ENCODE results near the gene RFX1. TPM values are rescaled to one million over a fixed set of nuclear protein-coding genes. Genes with fewer than 3 reads are reported as not detected.

Gene RFX1
- total and polyA plus RNA-seq, 2 experiments from 2014 or later: 1.7 to 2.5 TPM

DNA sequence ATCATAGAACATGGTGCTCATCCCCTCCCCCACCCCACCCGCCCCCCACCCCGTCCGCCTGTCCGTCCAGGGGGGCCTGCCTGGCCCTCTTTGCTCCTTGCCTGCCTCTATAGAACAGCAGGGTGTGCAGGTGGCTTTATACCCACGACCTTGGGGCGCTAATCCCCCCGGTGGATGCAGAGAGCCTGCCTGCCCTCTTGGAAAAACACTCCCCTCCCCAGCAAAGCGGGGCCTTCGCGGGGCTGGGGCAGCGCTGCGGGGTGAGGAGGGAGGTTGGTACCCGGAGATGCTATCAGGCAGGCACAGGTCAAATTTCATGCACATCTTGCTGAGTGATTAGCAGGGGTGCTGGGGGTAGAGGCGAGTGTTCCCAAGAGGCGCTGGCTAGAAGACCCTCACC, 21.9 kb downstream of the RFX1 start:
- H3K9me2 ChIP-seq (ENCODE audit: insufficient read depth): no peaks in the 10 kb centered on the region
- peaks cover 7% of the 10 kb centered on the region; the same call in 1 of the 2 replicates for H3K4me1 ChIP-seq (ENCODE audit: insufficient read depth)
- DNase-seq: no peak
- WGBS, 2 experiments (ENCODE audit: low coverage in 1 of 2, low lambda C conversion rate in 2 of 2, missing lambda C conversion rate in 2 of 2): 80 to 83% methylated on average over 11 to 15 of the region's 15 CpGs
- no peaks in the 10 kb centered on the region for H3K79me2 ChIP-seq (ENCODE audit: insufficient read depth)
- in situ Hi-C loops (cut with MboI): no loop called here
- H3K27ac ChIP-seq: no peak overlapping the region
- H3K4me2 ChIP-seq (ENCODE audit: unreplicated experiment): no peak overlapping the region
- H4K20me1 ChIP-seq (ENCODE audit: insufficient read depth): no peaks in the 10 kb centered on the region
- no peaks in the 10 kb centered on the region for H3K9me3 ChIP-seq (ENCODE audit: low read depth)
- no peaks in the 10 kb centered on the region for H3K27me3 ChIP-seq (replicated peaks; ENCODE audit: insufficient read depth)
- no peaks in the 10 kb centered on the region for H3K36me3 ChIP-seq (ENCODE audit: low read depth)
- no peak overlapping the region for H3K4me3 ChIP-seq
- no peaks in the 10 kb centered on the region for H3F3A ChIP-seq (ENCODE audit: insufficient read depth)
- H3K9ac ChIP-seq: no peak overlapping the region
- TF ChIP-seq EZH2phosphoT487 (IDR thresholded peaks at IDR 0.05; ENCODE audit: insufficient read depth, low read depth) (no peak), EZH2 (IDR thresholded peaks at IDR 0.05; ENCODE audit: insufficient read depth, poor library complexity, severe bottlenecking) (no peak)
- no peak overlapping the region for H2AFZ ChIP-seq

- WGBS, 2 experiments (ENCODE audit: low coverage in 1 of 2, low lambda C conversion rate in 2 of 2, missing lambda C conversion rate in 2 of 2): 94 to 95% methylated on average over 21 of the region's 21 CpGs
- H3K9me3 ChIP-seq (ENCODE audit: low read depth): no peaks in the 10 kb centered on the region
- DNase-seq: no peak
Measured at GRCh38 chr19:13983213-13983889, 22.8 kb downstream of the RFX1 start.

DNA sequence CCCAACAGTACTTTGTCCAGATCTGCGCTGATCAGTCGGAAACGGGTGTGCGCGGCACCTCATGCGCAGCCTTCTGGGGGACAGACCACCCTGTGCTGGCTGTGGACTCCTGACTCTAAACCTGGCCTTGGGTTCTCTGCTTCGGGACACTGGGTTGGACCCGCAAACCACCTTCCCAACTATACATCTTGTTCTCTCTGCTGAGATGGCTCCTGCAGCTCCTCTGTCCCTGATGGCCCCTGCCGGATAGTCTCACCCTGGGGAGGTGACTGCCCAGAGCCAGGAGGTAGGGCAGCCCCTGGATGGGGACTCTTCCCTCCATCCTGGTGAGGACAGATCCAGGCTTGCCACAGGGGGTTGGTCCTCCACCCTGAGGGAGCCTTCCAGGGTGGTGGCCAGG, 23.3 kb downstream of the RFX1 start:
- H3K36me3 ChIP-seq (ENCODE audit: low read depth): no peaks in the 10 kb centered on the region
- H3K27ac ChIP-seq: no peak overlapping the region
- no peaks in the 10 kb centered on the region for H3K27me3 ChIP-seq (replicated peaks; ENCODE audit: insufficient read depth)
- H4K20me1 ChIP-seq (ENCODE audit: insufficient read depth): no peaks in the 10 kb centered on the region
- H3K9ac ChIP-seq: no peak overlapping the region
- TF ChIP-seq EZH2phosphoT487 (IDR thresholded peaks at IDR 0.05; ENCODE audit: insufficient read depth, low read depth) (no peak), EZH2 (IDR thresholded peaks at IDR 0.05; ENCODE audit: insufficient read depth, poor library complexity, severe bottlenecking) (no peak)
- no peaks in the 10 kb centered on the region for H3K79me2 ChIP-seq (ENCODE audit: insufficient read depth)
- no peaks in the 10 kb centered on the region for H3K9me2 ChIP-seq (ENCODE audit: insufficient read depth)
- DNase-seq: no peak
- H2AFZ ChIP-seq: no peak overlapping the region
- no peaks in the 10 kb centered on the region for H3K9me3 ChIP-seq (ENCODE audit: low read depth)
- peaks cover 7% of the 10 kb centered on the region; the same call in 1 of the 2 replicates for H3K4me1 ChIP-seq (ENCODE audit: insufficient read depth)
- no peak overlapping the region for H3K4me2 ChIP-seq (ENCODE audit: unreplicated experiment)
- WGBS, 2 experiments (ENCODE audit: low coverage in 1 of 2, low lambda C conversion rate in 2 of 2, missing lambda C conversion rate in 2 of 2): 96 to 99% methylated on average over 9 of the region's 9 CpGs
- no peaks in the 10 kb centered on the region for H3F3A ChIP-seq (ENCODE audit: insufficient read depth)
- in situ Hi-C loops (cut with MboI): no loop called here
- no peak overlapping the region for H3K4me3 ChIP-seq

More at GRCh38 chr19:13983213-13983889, 22.8 kb downstream of the RFX1 start:
- no peak overlapping the region for H3K9ac ChIP-seq
- H3K4me2 ChIP-seq (ENCODE audit: unreplicated experiment): no peak overlapping the region
- H3F3A ChIP-seq (ENCODE audit: insufficient read depth): no peaks in the 10 kb centered on the region
- H2AFZ ChIP-seq: no peak overlapping the region
- no peak for TF ChIP-seq EZH2 (IDR thresholded peaks at IDR 0.05; ENCODE audit: insufficient read depth, poor library complexity, severe bottlenecking)
- TF ChIP-seq EZH2phosphoT487 (IDR thresholded peaks at IDR 0.05; ENCODE audit: insufficient read depth, low read depth): no peak
- no peaks in the 10 kb centered on the region for H3K79me2 ChIP-seq (ENCODE audit: insufficient read depth)
- no peaks in the 10 kb centered on the region for H3K36me3 ChIP-seq (ENCODE audit: low read depth)
- H3K27ac ChIP-seq: no peak overlapping the region
- H4K20me1 ChIP-seq (ENCODE audit: insufficient read depth): no peaks in the 10 kb centered on the region
- H3K4me3 ChIP-seq: no peak overlapping the region
- in situ Hi-C loops (cut with MboI): no loop called here
- no peaks in the 10 kb centered on the region for H3K27me3 ChIP-seq (replicated peaks; ENCODE audit: insufficient read depth)
- H3K4me1 ChIP-seq (ENCODE audit: insufficient read depth): peaks cover 7% of the 10 kb centered on the region; the same call in 1 of the 2 replicates
- H3K9me2 ChIP-seq (ENCODE audit: insufficient read depth): no peaks in the 10 kb centered on the region

GRCh38 chr19:13981988-13982501, 24.1 kb downstream of the RFX1 start:
- no peak overlapping the region for H3K27ac ChIP-seq
- no peaks in the 10 kb centered on the region for H4K20me1 ChIP-seq (ENCODE audit: insufficient read depth)
- in situ Hi-C loops (cut with MboI): no loop called here
- no peak overlapping the region for H2AFZ ChIP-seq
- H3K4me1 ChIP-seq (ENCODE audit: insufficient read depth): peaks cover 6% of the 10 kb centered on the region; the same call in 1 of the 2 replicates
- no peak for DNase-seq
- no peaks in the 10 kb centered on the region for H3K79me2 ChIP-seq (ENCODE audit: insufficient read depth)
- no peaks in the 10 kb centered on the region for H3K27me3 ChIP-seq (replicated peaks; ENCODE audit: insufficient read depth)
- 91 to 95% methylated on average over 17 of the region's 17 CpGs for WGBS, 2 experiments (ENCODE audit: low coverage in 1 of 2, low lambda C conversion rate in 2 of 2, missing lambda C conversion rate in 2 of 2)
- H3K9me3 ChIP-seq (ENCODE audit: low read depth): no peaks in the 10 kb centered on the region
- no peaks in the 10 kb centered on the region for H3K36me3 ChIP-seq (ENCODE audit: low read depth)
- H3K9ac ChIP-seq: no peak overlapping the region
- no peaks in the 10 kb centered on the region for H3F3A ChIP-seq (ENCODE audit: insufficient read depth)
- H3K4me2 ChIP-seq (ENCODE audit: unreplicated experiment): no peak overlapping the region
- H3K4me3 ChIP-seq: no peak overlapping the region
- TF ChIP-seq EZH2 (IDR thresholded peaks at IDR 0.05; ENCODE audit: insufficient read depth, poor library complexity, severe bottlenecking): no peak
- TF ChIP-seq EZH2phosphoT487 (IDR thresholded peaks at IDR 0.05; ENCODE audit: insufficient read depth, low read depth): no peak
- no peaks in the 10 kb centered on the region for H3K9me2 ChIP-seq (ENCODE audit: insufficient read depth)

All from GM23248 (cell line).